Measurements from ENCODE around the gene KIRREL1. TPM values are rescaled to one million over a fixed set of nuclear protein-coding genes. Genes with fewer than 3 reads are reported as not detected.

Gene KIRREL1
- total and polyA plus RNA-seq, 2 donors (not counting 1 experiment from before 2014, with no cell fraction given): 55.5 to 123 TPM

GRCh38 chr1:157961805-157962762 lies 31.4 kb upstream of the KIRREL1 start:
- no peaks in the 10 kb centered on the region for H3K9me3 ChIP-seq (ENCODE audit: control insufficient read depth, insufficient read depth, low read depth, low read length)
- H3K4me1 ChIP-seq (ENCODE audit: control insufficient read depth, extremely low read depth, insufficient read depth, low read length): peaks cover 10% of the 10 kb centered on the region
- no peak for TF ChIP-seq CTCF (conservative IDR thresholded peaks at IDR 0.05 in 1 of 2, IDR thresholded peaks at IDR 0.05 in 1 of 2; ENCODE audit: low read depth in 1 of 2, low read length in 2 of 2)
- no peak for TF ChIP-seq EZH2 (IDR thresholded peaks at IDR 0.05; ENCODE audit: low read length, missing control alignments)
- H3K27ac ChIP-seq (ENCODE audit: insufficient read depth, low read length): no peak overlapping the region
- peaks cover 15% of the 10 kb centered on the region for H3K27me3 ChIP-seq (ENCODE audit: control insufficient read depth, insufficient read depth, low read length)
- no peak overlapping the region for H3K9ac ChIP-seq (ENCODE audit: insufficient read depth, low read length)
- no peak overlapping the region for H3K4me3 ChIP-seq (replicated peaks in 1 of 4; ENCODE audit: control extremely low read depth in 1 of 4, insufficient read depth in 1 of 4, low read depth in 3 of 4, low read length in 4 of 4)
- no peaks in the 10 kb centered on the region for H3K79me2 ChIP-seq (ENCODE audit: control insufficient read depth, insufficient read depth, low read length)
- no peaks in the 10 kb centered on the region for H3K36me3 ChIP-seq (ENCODE audit: control insufficient read depth, insufficient read depth, low read length)
- H4K20me1 ChIP-seq (ENCODE audit: control insufficient read depth, extremely low read depth, insufficient read depth, low read length): no peaks in the 10 kb centered on the region
- H3K4me2 ChIP-seq (ENCODE audit: extremely low read depth, insufficient read depth, low read length): peak overlapping the region; percentile 47
- H2AFZ ChIP-seq (ENCODE audit: low read length): no peak overlapping the region
- peak; percentile 64 to 85 for DNase-seq (ENCODE audit: low read depth in 2 of 2)

GRCh38 chr1:157963713-157964112 lies 29.7 kb upstream of the KIRREL1 start:
- no peaks in the 10 kb centered on the region for H3K9me3 ChIP-seq (ENCODE audit: control insufficient read depth, insufficient read depth, low read depth, low read length)
- no peak overlapping the region for H3K4me2 ChIP-seq (ENCODE audit: extremely low read depth, insufficient read depth, low read length)
- peaks cover 6% of the 10 kb centered on the region for H3K27me3 ChIP-seq (ENCODE audit: control insufficient read depth, insufficient read depth, low read length)
- TF ChIP-seq CTCF (conservative IDR thresholded peaks at IDR 0.05 in 1 of 2, IDR thresholded peaks at IDR 0.05 in 1 of 2; ENCODE audit: low read depth in 1 of 2, low read length in 2 of 2): peak; percentile 85 to 89
- TF ChIP-seq EZH2 (IDR thresholded peaks at IDR 0.05; ENCODE audit: low read length, missing control alignments): no peak
- peaks cover 17% of the 10 kb centered on the region for H3K4me1 ChIP-seq (ENCODE audit: control insufficient read depth, extremely low read depth, insufficient read depth, low read length)
- H3K79me2 ChIP-seq (ENCODE audit: control insufficient read depth, insufficient read depth, low read length): no peaks in the 10 kb centered on the region
- H3K4me3 ChIP-seq (replicated peaks in 1 of 4; ENCODE audit: control extremely low read depth in 1 of 4, insufficient read depth in 1 of 4, low read depth in 3 of 4, low read length in 4 of 4): no peak overlapping the region
- H3K27ac ChIP-seq (ENCODE audit: insufficient read depth, low read length): no peak overlapping the region
- no peak overlapping the region for H3K9ac ChIP-seq (ENCODE audit: insufficient read depth, low read length)
- no peak overlapping the region for H2AFZ ChIP-seq (ENCODE audit: low read length)
- H4K20me1 ChIP-seq (ENCODE audit: control insufficient read depth, extremely low read depth, insufficient read depth, low read length): no peaks in the 10 kb centered on the region
- H3K36me3 ChIP-seq (ENCODE audit: control insufficient read depth, insufficient read depth, low read length): no peaks in the 10 kb centered on the region
- peak; percentile 40 to 71 for DNase-seq (ENCODE audit: low read depth in 2 of 2)

GRCh38 chr1:157965584-157965983 lies 27.9 kb upstream of the KIRREL1 start:
- no peaks in the 10 kb centered on the region for H4K20me1 ChIP-seq (ENCODE audit: control insufficient read depth, extremely low read depth, insufficient read depth, low read length)
- no peak for TF ChIP-seq CTCF (conservative IDR thresholded peaks at IDR 0.05 in 1 of 2, IDR thresholded peaks at IDR 0.05 in 1 of 2; ENCODE audit: low read depth in 1 of 2, low read length in 2 of 2)
- TF ChIP-seq EZH2 (IDR thresholded peaks at IDR 0.05; ENCODE audit: low read length, missing control alignments): no peak
- no peak overlapping the region for H2AFZ ChIP-seq (ENCODE audit: low read length)
- H3K9me3 ChIP-seq (ENCODE audit: control insufficient read depth, insufficient read depth, low read depth, low read length): no peaks in the 10 kb centered on the region
- H3K36me3 ChIP-seq (ENCODE audit: control insufficient read depth, insufficient read depth, low read length): no peaks in the 10 kb centered on the region
- no peaks in the 10 kb centered on the region for H3K27me3 ChIP-seq (ENCODE audit: control insufficient read depth, insufficient read depth, low read length)
- DNase-seq (ENCODE audit: low read depth in 2 of 2): no peak
- no peak overlapping the region for H3K4me3 ChIP-seq (replicated peaks in 1 of 4; ENCODE audit: control extremely low read depth in 1 of 4, insufficient read depth in 1 of 4, low read depth in 3 of 4, low read length in 4 of 4)
- peak overlapping the region; percentile 9 for H3K9ac ChIP-seq (ENCODE audit: insufficient read depth, low read length)
- peaks cover 29% of the 10 kb centered on the region for H3K4me1 ChIP-seq (ENCODE audit: control insufficient read depth, extremely low read depth, insufficient read depth, low read length)
- H3K27ac ChIP-seq (ENCODE audit: insufficient read depth, low read length): no peak overlapping the region
- H3K79me2 ChIP-seq (ENCODE audit: control insufficient read depth, insufficient read depth, low read length): no peaks in the 10 kb centered on the region
- H3K4me2 ChIP-seq (ENCODE audit: extremely low read depth, insufficient read depth, low read length): no peak overlapping the region

Data from fibroblast of lung (primary cell).